H1 (cell line): ENCODE measurements around the gene MNX1. TPM values are rescaled to one million over a fixed set of nuclear protein-coding genes. Genes with fewer than 3 reads are reported as not detected.
A peak's percentile ranks its signal among the peaks of the same experiment; 100 is the strongest.

Experiments used
- ATF3 ChIP-seq: IDR thresholded peaks from 2 replicates; pipeline ENCODE4 v1.6.1; 2011; ENCODE audit warnings: low read depth, mild to moderate bottlenecking, low read length; ENCODE audit not compliant: insufficient read depth
- BACH1 ChIP-seq: IDR thresholded peaks from 2 replicates; pipeline ENCODE4 v1.6.1; 2012; ENCODE audit warnings: low read length, improper control_type of control experiment
- CREB1 ChIP-seq: IDR thresholded peaks from 2 replicates; pipeline ENCODE4 v1.6.1; 2012; ENCODE audit warnings: inconsistent platforms
- EZH2 ChIP-seq: fragments of 200-600 bp; sonication (generic); IDR thresholded peaks from 2 replicates; pipeline ENCODE4 v1.7.1; 2012; ENCODE audit warnings: low read depth, mild to moderate bottlenecking, moderate library complexity, low read length, inconsistent platforms; ENCODE audit not compliant: severe bottlenecking
- GABPA ChIP-seq: IDR thresholded peaks from 2 replicates; pipeline ENCODE4 v1.6.1; 2011; ENCODE audit warnings: mild to moderate bottlenecking, low read length, moderate library complexity, borderline replicate concordance; ENCODE audit not compliant: insufficient read depth
- GTF2F1 ChIP-seq: IDR thresholded peaks from 2 replicates; pipeline ENCODE4 v1.6.1; 2012; ENCODE audit warnings: low read depth, low read length, improper control_type of control experiment, borderline replicate concordance
- HDAC6 ChIP-seq: IDR thresholded peaks from one replicate; pipeline ENCODE4 v1.7.1; 2012; ENCODE audit warnings: low read depth, mild to moderate bottlenecking, inconsistent platforms, low read length, moderate library complexity
- ZNF274 ChIP-seq: IDR thresholded peaks from 2 replicates; pipeline ENCODE4 v1.7.0; 2012; ENCODE audit warnings: low read length, borderline replicate concordance; ENCODE audit errors: extremely low read depth
- polyA plus RNA-seq, 7 experiments: library from polyadenylated mRNA; depleted of rRNA in 3 of 7; stranded (reverse) in 5 of 7; unstranded in 2 of 7; fragments of >200 nt in 5 of 7; fragments of 200-250 nt in 2 of 7; gene quantifications; 1 replicate in 5 of 7; 2 replicates in 1 of 7; 4 replicates in 1 of 7; pipeline versions ENCODE4 v1.2.1 to v1.2.3, GENCODE V29; 2011 to 2013; ENCODE audit warnings: missing spikeins in 2 of 7, mixed read lengths in 2 of 7
- total RNA-seq: library from RNA; stranded (reverse); fragmentation: NEBNext Ultra II Directional; extraction: Animal tissue kit (Norgen Biotek cat#: 25700); gene quantifications from 2 replicates; pipeline ENCODE4 v1.2.1, GENCODE V29; 2021

MNX1 gene
- total and polyA plus RNA-seq, 2 of the 8 experiments (the other 6 are each of a cell fraction or from before 2014, with no cell fraction given): 0.39 TPM; not detected in 1

DNA sequence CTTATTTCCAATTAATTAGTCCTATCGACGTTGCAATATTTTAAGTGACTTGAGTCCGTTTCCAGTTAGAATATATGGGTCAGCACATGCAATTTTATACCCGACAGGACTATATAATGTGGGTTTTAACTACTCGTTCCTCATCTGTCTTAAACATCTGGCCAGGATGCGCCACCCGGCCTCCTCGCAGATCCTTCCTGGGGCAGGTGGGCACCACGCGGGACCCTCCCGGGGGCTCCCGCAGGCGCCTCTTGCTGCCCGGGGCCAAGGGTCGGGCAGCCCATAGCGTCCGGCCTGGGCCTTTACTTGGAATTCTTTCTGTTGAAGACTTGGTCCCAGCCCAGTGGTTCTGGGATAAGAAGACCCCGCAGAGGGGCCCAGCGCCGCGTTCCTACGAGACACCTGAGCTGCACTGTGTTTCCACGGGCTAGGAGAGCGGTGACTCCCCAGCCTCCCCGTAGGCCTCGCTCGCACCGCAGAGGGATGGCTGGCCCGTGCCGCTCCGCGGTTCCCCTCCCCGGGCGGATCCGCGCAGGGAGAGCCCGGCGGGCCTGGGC, 10.1 kb upstream of the MNX1 start (continued):
- peak; percentile 99 for TF ChIP-seq EZH2
- TF ChIP-seq GTF2F1: no peak
- no peak for TF ChIP-seq BACH1
- TF ChIP-seq ZNF274: no peak
- TF ChIP-seq ATF3: no peak
- TF ChIP-seq GABPA: no peak
- no peak for TF ChIP-seq HDAC6
- no peak for TF ChIP-seq CREB1
